ENCODE results near the gene CLDN6. TPM values are rescaled to one million over a fixed set of nuclear protein-coding genes. Genes with fewer than 3 reads are reported as not detected.

Gene CLDN6
- total and polyA plus RNA-seq, 2 of the 13 experiments (the other 11 are each of a cell fraction or from before 2014, with no cell fraction given), result 5.9 to 7.6 TPM

- TF ChIP-seq SKI (IDR thresholded peaks at IDR 0.05; ENCODE audit: partially characterized antibody), result peak; percentile 64
- TF ChIP-seq ZNF329 (CRISPR knock-in tag; IDR thresholded peaks at IDR 0.05; ENCODE audit: low read depth), result 0 out of 2 replicates have a peak, but pooled peaks have one; percentile 26
- no peak for TF ChIP-seq ZNF563 (CRISPR knock-in tag; IDR thresholded peaks at IDR 0.05)
- TF ChIP-seq ZNF564 (CRISPR knock-in tag; IDR thresholded peaks at IDR 0.05), result no peak
- no peak for TF ChIP-seq ZNF468 (CRISPR knock-in tag; IDR thresholded peaks at IDR 0.05)
- TF ChIP-seq TBX2 (CRISPR knock-in tag; IDR thresholded peaks at IDR 0.05; ENCODE audit: borderline replicate concordance), result no peak
- no peak for TF ChIP-seq PLSCR1 (CRISPR knock-in tag; IDR thresholded peaks at IDR 0.05; ENCODE audit: borderline replicate concordance)
- peak; percentile 55; the same call in 1 of the 2 replicates for TF ChIP-seq SP4 (CRISPR knock-in tag; IDR thresholded peaks at IDR 0.05)
- TF ChIP-seq REL (CRISPR knock-in tag; conservative IDR thresholded peaks at IDR 0.05), result 0 out of 2 replicates have a peak, but pooled peaks have one; percentile 30
- TF ChIP-seq ZMYM4 (CRISPR knock-in tag; IDR thresholded peaks at IDR 0.05), result 0 out of 2 replicates have a peak, but pooled peaks have one; percentile 14
- TF ChIP-seq ZNF687 (CRISPR knock-in tag; IDR thresholded peaks at IDR 0.05), result peak; percentile 33; the same call in 1 of the 2 replicates
- TF ChIP-seq ERF (CRISPR knock-in tag; IDR thresholded peaks at IDR 0.05), result peak; percentile 61; the same call in 1 of the 2 replicates
- no peak for TF ChIP-seq ZEB1 (IDR thresholded peaks at IDR 0.05; ENCODE audit: insufficient replicate concordance, low read depth)
- peak; percentile 33; the same call in 1 of the 2 replicates for TF ChIP-seq SP5 (CRISPR knock-in tag; IDR thresholded peaks at IDR 0.05; ENCODE audit: borderline replicate concordance, low read depth)
- peak; percentile 88; the same call in 1 of the 2 replicates for TF ChIP-seq ZNF414 (CRISPR knock-in tag; IDR thresholded peaks at IDR 0.05)
- TF ChIP-seq ZNF263 (CRISPR knock-in tag; IDR thresholded peaks at IDR 0.05), result 0 out of 2 replicates have a peak, but pooled peaks have one; percentile 3
- no peak for TF ChIP-seq ZBTB34 (CRISPR knock-in tag; IDR thresholded peaks at IDR 0.05)
- TF ChIP-seq ZNF558 (CRISPR knock-in tag; IDR thresholded peaks at IDR 0.05; ENCODE audit: borderline replicate concordance), result peak; percentile 66; the same call in 1 of the 2 replicates
- peak; percentile 69; the same call in 1 of the 2 replicates for TF ChIP-seq ZNF333 (CRISPR knock-in tag; IDR thresholded peaks at IDR 0.05; ENCODE audit: borderline replicate concordance)
- 0 out of 2 replicates have a peak, but pooled peaks have one; percentile 27 for TF ChIP-seq MYC (CRISPR knock-in tag; IDR thresholded peaks at IDR 0.05; ENCODE audit: borderline replicate concordance)
- no peak for TF ChIP-seq PAF1 (CRISPR knock-in tag; IDR thresholded peaks at IDR 0.05)
- TF ChIP-seq MEIS2 (CRISPR knock-in tag; IDR thresholded peaks at IDR 0.05), result peak; percentile 83
- peak; percentile 4; the same call in 1 of the 2 replicates for TF ChIP-seq ZFX (CRISPR knock-in tag; IDR thresholded peaks at IDR 0.05; ENCODE audit: low read depth)
Measured at GRCh38 chr16:3020247-3020603, 2.2 kb upstream of the CLDN6 start, which contains the start of gene TNFRSF12A (continued).
